DOHH2 (cell line): Measurements from ENCODE around the gene SIAH1.

Experiments
- H3F3A ChIP-seq: fragments of 200-600 bp; sonication (generic), shearing (Covaris generic); 2 replicates; pipeline ENCODE4 v1.6.0; 2016; ENCODE audit warnings: antibody characterized with exemption, mild to moderate bottlenecking; ENCODE audit not compliant: control insufficient read depth, insufficient read depth
- H3K27ac ChIP-seq: fragments of 200-600 bp; sonication (generic); 2 replicates; pipeline ENCODE4 v1.5.1; 2014; ENCODE audit warnings: low read depth, mild to moderate bottlenecking, low read length, moderate library complexity
- H3K27me3 ChIP-seq: fragments of 200-600 bp; sonication (generic); 2 replicates; pipeline ENCODE4 v1.6.1; 2014; ENCODE audit warnings: mild to moderate bottlenecking, low read length, mixed read lengths; ENCODE audit not compliant: control insufficient read depth
- H3K36me3 ChIP-seq: fragments of 200-600 bp; sonication (generic); 2 replicates; pipeline ENCODE4 v1.6.1; 2014; ENCODE audit warnings: mild to moderate bottlenecking, low read length, moderate library complexity, mixed read lengths; ENCODE audit not compliant: control insufficient read depth
- H3K4me1 ChIP-seq: fragments of 200-600 bp; sonication (generic); 2 replicates; pipeline ENCODE4 v1.6.1; 2014; ENCODE audit warnings: mild to moderate bottlenecking, low read length, mixed read lengths; ENCODE audit not compliant: control insufficient read depth
- H3K4me2 ChIP-seq: fragments of 200-600 bp; sonication (generic); 2 replicates; pipeline ENCODE4 v1.6.0; 2014; ENCODE audit warnings: mild to moderate bottlenecking, low read length, moderate library complexity
- H3K4me3 ChIP-seq: fragments of 200-600 bp; sonication (generic); 2 replicates; pipeline ENCODE4 v1.5.1; 2014; ENCODE audit warnings: mild to moderate bottlenecking, low read length, mixed read lengths
- H3K79me2 ChIP-seq: fragments of 200-600 bp; sonication (generic); 2 replicates; pipeline ENCODE4 v1.6.1; 2014; ENCODE audit warnings: mild to moderate bottlenecking, low read length, mixed read lengths; ENCODE audit not compliant: control insufficient read depth
- H3K9me2 ChIP-seq: fragments of 200-600 bp; sonication (generic); replicated peaks from 2 replicates; pipeline ENCODE4 v1.6.1; 2014; ENCODE audit warnings: mild to moderate bottlenecking, low read length, mixed read lengths; ENCODE audit not compliant: control insufficient read depth
- H3K9me3 ChIP-seq: fragments of 200-600 bp; sonication (generic); 2 replicates; pipeline ENCODE4 v1.6.1; 2014; ENCODE audit warnings: antibody characterized with exemption, low read length, mixed read lengths; ENCODE audit not compliant: control insufficient read depth, insufficient read depth
- H4K20me1 ChIP-seq: fragments of 200-600 bp; sonication (generic); 2 replicates; pipeline ENCODE4 v1.6.0; 2014; ENCODE audit warnings: low read depth, mild to moderate bottlenecking, antibody characterized with exemption, low read length, moderate library complexity; ENCODE audit not compliant: control insufficient read depth, insufficient read depth
- EZH2phosphoT487 ChIP-seq: fragments of 200-600 bp; sonication (generic); IDR thresholded peaks from 2 replicates; pipeline ENCODE4 v1.6.1; 2017; ENCODE audit warnings: borderline replicate concordance, mild to moderate bottlenecking, antibody characterized with exemption, low read length, moderate library complexity, mixed read lengths
- TF ChIP-seq, protein P1 (sequence below): fragments of 200-600 bp; sonication (generic); IDR thresholded peaks from one replicate; pipeline ENCODE4 v1.5.1; 2014; ENCODE audit warnings: antibody characterized with exemption, mild to moderate bottlenecking, low read depth, low read length; ENCODE audit not compliant: poor library complexity, severe bottlenecking

SIAH1 gene, protein sequence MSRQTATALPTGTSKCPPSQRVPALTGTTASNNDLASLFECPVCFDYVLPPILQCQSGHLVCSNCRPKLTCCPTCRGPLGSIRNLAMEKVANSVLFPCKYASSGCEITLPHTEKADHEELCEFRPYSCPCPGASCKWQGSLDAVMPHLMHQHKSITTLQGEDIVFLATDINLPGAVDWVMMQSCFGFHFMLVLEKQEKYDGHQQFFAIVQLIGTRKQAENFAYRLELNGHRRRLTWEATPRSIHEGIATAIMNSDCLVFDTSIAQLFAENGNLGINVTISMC

DNA sequence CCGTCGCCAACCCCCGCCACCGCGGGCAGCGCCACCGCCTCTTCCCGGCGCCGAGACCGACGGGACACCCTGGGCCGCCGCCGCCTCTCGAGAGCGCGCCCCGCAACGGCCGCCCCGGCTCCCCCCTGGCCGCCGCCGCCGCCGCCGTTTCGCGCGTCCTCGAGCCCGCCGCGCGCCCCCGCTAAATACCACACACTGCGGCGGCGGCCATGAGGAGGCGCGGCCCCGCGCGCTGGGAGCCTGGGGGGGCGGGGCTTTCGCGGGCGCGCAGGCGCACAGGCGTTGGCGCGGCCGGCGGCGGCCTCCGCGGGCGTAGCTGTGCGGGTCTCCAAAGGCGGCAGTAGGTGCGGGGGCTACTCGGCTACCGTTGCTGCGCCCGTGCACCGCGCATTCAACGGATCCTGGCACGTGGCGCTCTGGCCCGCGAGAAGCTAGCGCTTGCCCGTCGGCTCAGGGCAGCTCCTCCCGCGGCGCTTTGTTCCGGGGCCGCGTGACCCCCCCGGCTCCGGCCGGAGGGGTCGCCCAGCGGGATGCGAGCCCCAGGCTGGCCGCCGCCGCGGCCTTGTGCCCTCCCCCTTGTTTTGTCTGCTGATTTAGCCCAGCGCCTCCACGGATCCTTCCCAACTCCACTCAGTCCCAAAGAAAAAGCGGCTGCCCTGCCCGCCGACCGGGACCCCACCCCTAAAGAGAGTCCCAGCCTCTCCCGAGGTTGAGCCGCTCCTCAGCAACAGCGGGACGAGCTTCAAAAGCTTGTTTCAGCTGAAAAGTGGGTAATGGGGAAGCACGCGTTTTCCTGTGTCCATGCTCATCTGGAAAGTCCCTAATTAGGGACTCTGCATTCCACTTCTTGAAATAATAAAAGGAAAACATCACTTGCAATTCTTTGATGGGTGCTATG lies at the start of gene SIAH1:
Gene SIAH1, minus strand, starts transcription at position 161 of the 898 bp plus-strand sequence. CDS start 22,985 bp downstream, outside the sequence.
- peaks cover 22% of the 10 kb centered on the region for H4K20me1 ChIP-seq
- H3K4me3 ChIP-seq: peak within 1 kb of the TSS; percentile 83
- TF ChIP-seq, protein P1, sequence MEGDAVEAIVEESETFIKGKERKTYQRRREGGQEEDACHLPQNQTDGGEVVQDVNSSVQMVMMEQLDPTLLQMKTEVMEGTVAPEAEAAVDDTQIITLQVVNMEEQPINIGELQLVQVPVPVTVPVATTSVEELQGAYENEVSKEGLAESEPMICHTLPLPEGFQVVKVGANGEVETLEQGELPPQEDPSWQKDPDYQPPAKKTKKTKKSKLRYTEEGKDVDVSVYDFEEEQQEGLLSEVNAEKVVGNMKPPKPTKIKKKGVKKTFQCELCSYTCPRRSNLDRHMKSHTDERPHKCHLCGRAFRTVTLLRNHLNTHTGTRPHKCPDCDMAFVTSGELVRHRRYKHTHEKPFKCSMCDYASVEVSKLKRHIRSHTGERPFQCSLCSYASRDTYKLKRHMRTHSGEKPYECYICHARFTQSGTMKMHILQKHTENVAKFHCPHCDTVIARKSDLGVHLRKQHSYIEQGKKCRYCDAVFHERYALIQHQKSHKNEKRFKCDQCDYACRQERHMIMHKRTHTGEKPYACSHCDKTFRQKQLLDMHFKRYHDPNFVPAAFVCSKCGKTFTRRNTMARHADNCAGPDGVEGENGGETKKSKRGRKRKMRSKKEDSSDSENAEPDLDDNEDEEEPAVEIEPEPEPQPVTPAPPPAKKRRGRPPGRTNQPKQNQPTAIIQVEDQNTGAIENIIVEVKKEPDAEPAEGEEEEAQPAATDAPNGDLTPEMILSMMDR: no peak
- TF ChIP-seq EZH2phosphoT487: no peak
- H3K9me2 ChIP-seq: no peaks in the 10 kb centered on the region
- H3K9me3 ChIP-seq: no peaks in the 10 kb centered on the region
- no peaks in the 10 kb centered on the region for H3F3A ChIP-seq
- H3K4me2 ChIP-seq: peak within 1 kb of the TSS; percentile 98
- H3K4me1 ChIP-seq: peaks cover 19% of the 10 kb centered on the region
- H3K27ac ChIP-seq: peak within 1 kb of the TSS; percentile 33
- no peaks in the 10 kb centered on the region for H3K36me3 ChIP-seq
- no peaks in the 10 kb centered on the region for H3K27me3 ChIP-seq
- H3K79me2 ChIP-seq: peaks cover 41% of the 10 kb centered on the region

DNA sequence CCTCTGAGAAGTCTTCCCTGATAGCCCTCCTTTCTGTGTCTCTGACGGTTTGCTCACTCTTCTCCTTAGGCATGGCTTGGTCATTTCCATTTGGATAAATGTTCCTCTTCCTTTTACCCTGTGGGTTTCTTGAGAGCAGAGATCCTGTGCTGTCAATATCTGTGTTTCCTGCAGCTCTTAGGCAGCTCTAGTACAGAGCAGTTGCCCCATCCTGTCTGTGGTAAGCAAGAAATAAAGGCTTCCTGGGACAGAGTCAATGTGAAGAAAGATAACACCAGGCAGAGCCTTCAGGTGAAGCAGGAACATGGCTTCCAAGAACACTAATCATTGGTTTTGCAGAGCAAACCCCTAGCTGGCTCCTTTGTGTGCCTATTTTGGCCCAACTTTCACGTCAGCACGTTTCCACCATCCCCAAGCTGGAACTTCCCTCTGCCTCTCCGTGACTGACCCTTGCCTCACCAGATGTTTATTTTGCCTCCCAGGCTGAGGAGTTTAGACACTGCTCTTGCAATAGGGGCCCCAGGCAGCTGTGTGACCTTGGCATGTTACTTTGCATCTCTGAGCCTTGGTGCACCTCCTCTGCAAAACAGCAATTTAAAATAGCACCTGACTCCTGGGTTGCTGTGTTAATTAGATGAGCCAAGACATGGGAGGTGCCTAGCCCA lies 49.6 kb upstream of the SIAH1 start:
- H3F3A ChIP-seq: peaks cover 4% of the 10 kb centered on the region
- H3K79me2 ChIP-seq: no peaks in the 10 kb centered on the region
- peaks cover 50% of the 10 kb centered on the region for H3K4me1 ChIP-seq
- H3K27ac ChIP-seq: no peak overlapping the region
- H3K36me3 ChIP-seq: no peaks in the 10 kb centered on the region
- H3K27me3 ChIP-seq: peaks cover 11% of the 10 kb centered on the region; the same call in 1 of the 2 replicates
- H3K4me3 ChIP-seq: no peak overlapping the region
- H4K20me1 ChIP-seq: no peaks in the 10 kb centered on the region
- H3K4me2 ChIP-seq: no peak overlapping the region; the same call in 1 of the 2 replicates
- H3K9me2 ChIP-seq: no peaks in the 10 kb centered on the region
- H3K9me3 ChIP-seq: no peaks in the 10 kb centered on the region
- TF ChIP-seq EZH2phosphoT487: no peak
- TF ChIP-seq, protein P1: no peak

DNA sequence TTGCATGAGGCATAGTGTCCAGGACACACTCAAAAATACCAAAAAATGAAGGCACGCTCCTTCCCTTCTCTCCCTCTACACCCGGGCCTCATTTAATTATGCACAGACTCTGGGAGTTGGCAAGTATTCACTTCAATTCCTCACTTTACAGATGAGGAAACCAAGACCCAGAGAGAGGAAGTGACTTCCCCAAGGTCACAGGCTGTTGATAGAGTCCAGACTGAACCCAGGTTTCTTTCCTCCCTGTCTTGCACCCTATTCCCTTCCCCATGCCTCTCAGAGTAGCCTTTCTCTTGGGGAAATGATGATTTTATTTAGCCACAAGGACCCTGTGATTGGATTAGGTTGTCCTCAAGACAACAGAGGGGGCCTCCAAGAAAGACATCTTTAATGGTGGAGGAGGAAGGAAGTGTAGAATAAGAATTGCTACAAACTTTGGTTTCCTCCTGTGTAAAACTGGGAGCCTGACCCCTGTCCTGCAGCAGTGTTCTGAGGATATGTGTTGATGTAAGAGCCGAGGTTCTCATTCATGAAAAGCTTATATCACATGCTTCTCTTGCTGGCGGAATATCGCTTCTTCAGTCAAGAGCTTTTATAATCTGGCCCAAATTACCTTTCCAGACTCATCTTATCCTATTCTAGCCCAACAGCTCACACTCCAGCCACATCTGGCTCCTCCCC lies 48.8 kb upstream of the SIAH1 start:
- Histone ChIP-seq H4K20me1 (no peaks in the 10 kb centered on the region), H3K79me2 (no peaks in the 10 kb centered on the region), H3K9me2 (no peaks in the 10 kb centered on the region), H3K4me3 (no peak overlapping the region), H3K36me3 (no peaks in the 10 kb centered on the region), H3K4me2 (peak overlapping the region; percentile 26; the same call in 1 of the 2 replicates), H3K4me1 (peaks cover 50% of the 10 kb centered on the region), H3K27ac (no peak overlapping the region), H3K9me3 (no peaks in the 10 kb centered on the region), H3K27me3 (peaks cover 11% of the 10 kb centered on the region; the same call in 1 of the 2 replicates), H3F3A (peaks cover 4% of the 10 kb centered on the region)
- TF ChIP-seq, protein P1: no peak
- TF ChIP-seq EZH2phosphoT487: no peak
